Measurements from ENCODE around the gene KISS1.

Gene KISS1

DNA sequence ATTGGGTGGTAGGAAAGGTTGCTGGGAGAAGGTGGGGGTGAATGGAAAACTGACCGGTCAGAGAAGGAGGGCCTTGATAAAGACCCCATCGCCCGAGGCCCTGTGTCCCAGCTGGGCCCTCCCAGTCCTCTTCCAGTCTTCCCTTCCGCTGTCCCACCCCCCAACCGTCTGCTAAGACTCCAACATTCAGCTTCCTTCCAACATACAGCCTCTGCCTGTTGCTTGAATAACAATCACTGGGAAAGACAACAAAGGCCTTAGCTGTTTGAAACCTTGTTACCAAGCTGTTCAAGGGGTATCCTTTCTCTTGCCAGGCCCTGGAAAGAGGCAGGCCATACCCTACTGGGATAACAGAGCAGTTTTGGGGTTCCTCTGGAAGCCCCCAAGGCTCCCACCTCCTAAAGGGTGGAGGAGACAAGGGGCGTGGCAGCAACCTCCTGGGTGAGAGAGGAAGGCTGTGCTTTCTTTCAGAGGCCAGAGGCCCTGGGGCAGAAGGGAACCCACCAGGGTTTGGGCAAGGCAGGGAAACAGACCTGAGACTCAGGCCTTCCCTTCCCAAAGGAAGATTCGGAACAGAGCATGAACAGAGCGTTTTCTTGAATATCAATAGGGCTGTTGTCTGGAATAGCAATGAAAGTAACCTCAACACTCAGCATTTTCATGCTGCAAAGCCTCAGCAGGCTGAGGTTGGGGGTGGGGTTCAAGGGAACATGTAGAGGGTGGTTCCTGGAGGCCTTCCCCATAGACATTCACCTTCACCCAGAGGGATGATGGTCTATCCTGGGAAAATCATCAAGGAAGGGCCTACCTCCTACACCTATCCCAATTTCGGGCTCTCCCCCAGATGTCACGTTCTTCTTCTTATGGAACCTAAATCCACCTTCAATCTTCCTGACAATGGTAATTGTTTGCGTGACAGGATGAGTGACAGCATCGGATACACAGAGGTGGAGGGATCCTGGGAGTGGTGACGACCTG is 48.6 kb downstream of the KISS1 start:
- no peak overlapping the region for H3K4me3 ChIP-seq (ENCODE audit: control insufficient read depth, low read depth, low read length)
- no peak for DNase-seq (ENCODE audit: low read depth)
- TF ChIP-seq, protein P1, sequence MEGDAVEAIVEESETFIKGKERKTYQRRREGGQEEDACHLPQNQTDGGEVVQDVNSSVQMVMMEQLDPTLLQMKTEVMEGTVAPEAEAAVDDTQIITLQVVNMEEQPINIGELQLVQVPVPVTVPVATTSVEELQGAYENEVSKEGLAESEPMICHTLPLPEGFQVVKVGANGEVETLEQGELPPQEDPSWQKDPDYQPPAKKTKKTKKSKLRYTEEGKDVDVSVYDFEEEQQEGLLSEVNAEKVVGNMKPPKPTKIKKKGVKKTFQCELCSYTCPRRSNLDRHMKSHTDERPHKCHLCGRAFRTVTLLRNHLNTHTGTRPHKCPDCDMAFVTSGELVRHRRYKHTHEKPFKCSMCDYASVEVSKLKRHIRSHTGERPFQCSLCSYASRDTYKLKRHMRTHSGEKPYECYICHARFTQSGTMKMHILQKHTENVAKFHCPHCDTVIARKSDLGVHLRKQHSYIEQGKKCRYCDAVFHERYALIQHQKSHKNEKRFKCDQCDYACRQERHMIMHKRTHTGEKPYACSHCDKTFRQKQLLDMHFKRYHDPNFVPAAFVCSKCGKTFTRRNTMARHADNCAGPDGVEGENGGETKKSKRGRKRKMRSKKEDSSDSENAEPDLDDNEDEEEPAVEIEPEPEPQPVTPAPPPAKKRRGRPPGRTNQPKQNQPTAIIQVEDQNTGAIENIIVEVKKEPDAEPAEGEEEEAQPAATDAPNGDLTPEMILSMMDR (conservative IDR thresholded peaks at IDR 0.05; ENCODE audit: control insufficient read depth, insufficient read depth, low read depth, low read length): no peak

DNA sequence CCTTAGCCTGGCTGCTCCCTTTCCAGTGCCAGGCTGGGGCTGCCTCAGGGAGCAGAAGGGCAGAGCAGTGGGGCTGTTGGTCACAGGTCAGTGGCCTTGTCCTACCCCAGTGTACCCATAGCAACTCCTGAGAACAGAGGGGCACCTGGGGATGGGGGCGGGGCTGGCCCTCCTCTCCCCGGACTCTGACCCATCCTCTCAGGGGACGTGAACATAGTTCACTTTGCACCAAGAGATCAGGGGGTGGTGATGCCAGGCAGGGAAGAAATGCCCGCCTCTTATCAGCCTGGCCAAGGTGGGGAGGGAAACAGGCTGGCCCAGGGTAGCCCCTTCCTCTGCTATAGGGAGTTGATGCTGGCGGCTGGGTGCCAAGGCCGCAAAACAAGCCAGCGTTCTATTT is 49.3 kb downstream of the KISS1 start:
- no peak overlapping the region for H3K4me3 ChIP-seq (ENCODE audit: control insufficient read depth, low read depth, low read length)
- TF ChIP-seq, protein P1 (conservative IDR thresholded peaks at IDR 0.05; ENCODE audit: control insufficient read depth, insufficient read depth, low read depth, low read length): no peak

DNA sequence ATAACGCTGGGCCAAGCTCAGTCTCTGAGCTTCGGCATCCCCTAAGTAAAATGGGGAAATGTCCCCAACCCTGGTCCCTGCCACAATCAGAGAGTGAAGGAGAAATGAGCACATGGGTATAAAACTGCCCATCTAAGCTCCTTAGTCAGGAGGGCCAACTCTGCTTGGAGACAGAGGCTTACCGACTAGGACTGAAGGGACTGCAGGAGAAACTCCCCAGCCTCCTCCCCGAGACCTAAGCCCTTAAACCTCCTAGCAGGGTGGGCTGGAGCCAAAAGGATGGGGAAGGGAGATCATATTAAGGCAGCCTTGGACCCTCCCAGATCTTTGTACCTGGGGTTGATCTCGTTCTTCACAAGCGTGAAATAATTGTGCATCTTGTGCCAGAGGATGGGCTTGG is 50.0 kb downstream of the KISS1 start:
- H3K4me3 ChIP-seq (ENCODE audit: control insufficient read depth, low read depth, low read length): no peak overlapping the region
- TF ChIP-seq, protein P1 (conservative IDR thresholded peaks at IDR 0.05; ENCODE audit: control insufficient read depth, insufficient read depth, low read depth, low read length): no peak
- no peak for DNase-seq (ENCODE audit: low read depth)

More for the DNA sequence above, 49.3 kb downstream of the KISS1 start:
- no peak for DNase-seq (ENCODE audit: low read depth)

GRCh38 chr1:204145033-204145504 is 51.2 kb downstream of the KISS1 start:
- DNase-seq (ENCODE audit: low read depth): no peak
- no peak overlapping the region for H3K4me3 ChIP-seq (ENCODE audit: control insufficient read depth, low read depth, low read length)
- TF ChIP-seq, protein P1 (conservative IDR thresholded peaks at IDR 0.05; ENCODE audit: control insufficient read depth, insufficient read depth, low read depth, low read length): no peak

DNA sequence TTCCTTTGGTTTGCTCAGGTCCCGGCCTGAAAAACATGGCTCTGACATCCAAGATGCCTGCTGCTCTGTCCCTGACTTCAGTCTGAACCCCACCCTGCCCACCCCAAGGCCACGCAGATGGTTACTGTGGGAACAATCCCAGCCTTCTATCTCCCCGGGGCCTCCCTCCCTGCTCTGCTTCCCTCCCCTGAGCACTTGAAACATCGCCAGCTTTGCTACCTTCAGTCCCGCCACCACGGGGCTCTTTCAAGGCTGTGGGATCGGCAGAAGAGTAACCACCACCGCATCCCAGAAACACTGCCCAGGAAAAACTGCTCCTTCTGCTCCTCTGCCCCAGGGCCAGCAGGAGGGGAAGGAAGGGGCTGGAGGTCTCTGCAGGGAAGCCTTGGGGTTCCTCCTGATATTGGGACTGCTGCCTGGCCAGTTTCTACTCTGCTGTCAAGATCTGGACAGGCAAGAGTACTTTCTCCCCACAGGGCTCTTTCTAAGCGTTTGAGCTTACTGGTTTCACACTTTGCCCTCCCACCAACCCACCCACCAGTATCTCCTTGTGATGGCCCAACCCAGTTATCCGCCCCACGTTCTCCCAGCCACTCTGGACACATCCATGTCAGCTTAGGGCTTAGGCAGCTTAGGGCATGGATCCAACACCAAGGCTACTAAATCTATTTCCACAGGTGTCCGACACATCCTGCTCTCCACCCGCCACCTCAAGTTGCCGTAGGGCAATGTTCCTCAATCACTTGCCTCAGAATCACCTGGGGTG is 52.8 kb downstream of the KISS1 start:
- DNase-seq (ENCODE audit: low read depth): no peak
- no peak overlapping the region for H3K4me3 ChIP-seq (ENCODE audit: control insufficient read depth, low read depth, low read length)
- TF ChIP-seq, protein P1 (conservative IDR thresholded peaks at IDR 0.05; ENCODE audit: control insufficient read depth, insufficient read depth, low read depth, low read length): no peak

GRCh38 chr1:204142032-204142974 is 54.0 kb downstream of the KISS1 start:
- TF ChIP-seq, protein P1 (conservative IDR thresholded peaks at IDR 0.05; ENCODE audit: control insufficient read depth, insufficient read depth, low read depth, low read length): no peak
- no peak overlapping the region for H3K4me3 ChIP-seq (ENCODE audit: control insufficient read depth, low read depth, low read length)
- DNase-seq (ENCODE audit: low read depth): no peak
